Endodermal cell (in vitro differentiated cells): Measurements from ENCODE around the gene IRGQ. TPM values are rescaled to one million over a fixed set of nuclear protein-coding genes. Genes with fewer than 3 reads are reported as not detected.

Source experiments
- DNase-seq: peaks from one replicate; pipeline ENCODE4 v3.0.0-alpha.2; 2017
- H3K27ac ChIP-seq: 2 replicates; pipeline ENCODE4 v1.5.1; 2013; ENCODE audit warnings: mild to moderate bottlenecking, low read depth, low read length, moderate library complexity
- H3K27me3 ChIP-seq: 2 replicates; pipeline ENCODE4 v1.6.1; 2013; ENCODE audit warnings: mild to moderate bottlenecking, low read length, moderate library complexity; ENCODE audit not compliant: insufficient read depth, control insufficient read depth, poor library complexity, severe bottlenecking
- H3K36me3 ChIP-seq: 2 replicates; pipeline ENCODE4 v1.7.0; 2013; ENCODE audit warnings: mild to moderate bottlenecking, low read length, moderate library complexity; ENCODE audit not compliant: control insufficient read depth, insufficient read depth
- H3K4me1 ChIP-seq: one replicate; pipeline ENCODE4 v1.7.0; 2013; ENCODE audit warnings: low read length; ENCODE audit not compliant: control insufficient read depth, insufficient read depth
- H3K4me3 ChIP-seq: 2 replicates; pipeline ENCODE4 v1.5.1; 2013; ENCODE audit warnings: mild to moderate bottlenecking, low read length, moderate library complexity
- H3K9ac ChIP-seq: 2 replicates; pipeline ENCODE4 v1.6.1; 2013; ENCODE audit warnings: mild to moderate bottlenecking, low read length, moderate library complexity; ENCODE audit not compliant: poor library complexity, severe bottlenecking; ENCODE audit errors: extremely low read depth
- H3K9me3 ChIP-seq: 2 replicates; pipeline ENCODE4 v1.6.1; 2013; ENCODE audit warnings: mild to moderate bottlenecking, low read length, moderate library complexity; ENCODE audit not compliant: control insufficient read depth
- H3K27ac Mint-ChIP-seq: 2 replicates; pipeline ENCODE4 v1.8.0; 2020; ENCODE audit warnings: mixed read lengths
- H3K27me3 Mint-ChIP-seq: 2 replicates; pipeline ENCODE4 v1.8.0; 2021; ENCODE audit warnings: mild to moderate bottlenecking, mixed read lengths; ENCODE audit not compliant: insufficient read depth
- H3K36me3 Mint-ChIP-seq: 2 replicates; pipeline ENCODE4 v1.8.0; 2020; ENCODE audit warnings: low read depth, mixed read lengths
- H3K4me1 Mint-ChIP-seq: 2 replicates; pipeline ENCODE4 v1.8.0; 2020; ENCODE audit warnings: mixed read lengths
- H3K4me3 Mint-ChIP-seq: 2 replicates; pipeline ENCODE4 v1.8.0; 2020; ENCODE audit warnings: mild to moderate bottlenecking, moderate library complexity, mixed read lengths
- H3K9me3 Mint-ChIP-seq: 2 replicates; pipeline ENCODE4 v1.8.0; 2020; ENCODE audit warnings: mild to moderate bottlenecking, mixed read lengths
- CTCF ChIP-seq: fragments of 200-600 bp; sonication (generic); conservative IDR thresholded peaks from 2 replicates; pipeline ENCODE4 v1.5.0; 2021; ENCODE audit warnings: antibody characterized with exemption, mild to moderate bottlenecking
- WGBS, 2 experiments: methylation state at CpG; one replicate each; pipeline versions ENCODE4 v1.1.5 to v1.1.7; 2013; ENCODE audit warnings: missing lambda C conversion rate in 2 of 2, mixed read lengths in 1 of 2; ENCODE audit not compliant: insufficient coverage in 1 of 2, insufficient read length in 1 of 2; 5-methylcytosine and 5-hydroxymethylcytosine counted together
- total RNA-seq, 2 donors: library from RNA; stranded (reverse); fragmentation: NEBNext Ultra II Directional in 1 of 2; extraction: Animal tissue kit (Norgen Biotek cat#: 25700) in 1 of 2; gene quantifications; 2 replicates in 1 of 2; 3 replicates in 1 of 2; pipeline ENCODE4 v1.2.1, GENCODE V29; 2021

The IRGQ gene
- total RNA-seq, 2 donors from 2014 or later, result 39.7 to 46.0 TPM

GRCh38 chr19:43596842-43597461, 1.0 kb upstream of the IRGQ start:
- Mint-ChIP-seq H3K4me3 (peak overlapping the region; percentile 89), H3K9me3 (no peaks in the 10 kb centered on the region), H3K4me1 (peaks cover 25% of the 10 kb centered on the region), H3K27ac (peak overlapping the region; percentile 99), H3K36me3 (peaks cover 35% of the 10 kb centered on the region), H3K27me3 (no peaks in the 10 kb centered on the region)
- Histone ChIP-seq H3K4me3 (peak overlapping the region; percentile 92), H3K36me3 (peaks cover 55% of the 10 kb centered on the region), H3K9me3 (no peaks in the 10 kb centered on the region), H3K4me1 (peaks cover 5% of the 10 kb centered on the region), H3K27ac (peak overlapping the region; percentile 100), H3K27me3 (no peaks in the 10 kb centered on the region), H3K9ac (peak overlapping the region; percentile 88)
- TF ChIP-seq CTCF, result no peak
- WGBS, 2 experiments, result 33 to 49% methylated on average over 4 to 7 of the region's 7 CpGs
- DNase-seq, result no peak

GRCh38 chr19:43595605-43595998, 332 bp downstream of the IRGQ start:
- peak overlapping the region; percentile 94 for H3K4me3 ChIP-seq
- Mint-ChIP-seq H3K4me1 (peaks cover 23% of the 10 kb centered on the region), H3K9me3 (no peaks in the 10 kb centered on the region), H3K4me3 (peak overlapping the region; percentile 89), H3K36me3 (peaks cover 39% of the 10 kb centered on the region), H3K27me3 (no peaks in the 10 kb centered on the region), H3K27ac (peak overlapping the region; percentile 99)
- TF ChIP-seq CTCF, result no peak
- no peak for DNase-seq
- peak overlapping the region; percentile 95 for H3K9ac ChIP-seq
- no peaks in the 10 kb centered on the region for H3K9me3 ChIP-seq
- H3K27ac ChIP-seq, result peak overlapping the region; percentile 89
- H3K36me3 ChIP-seq, result peaks cover 55% of the 10 kb centered on the region
- H3K27me3 ChIP-seq, result no peaks in the 10 kb centered on the region
- H3K4me1 ChIP-seq, result no peaks in the 10 kb centered on the region
- WGBS, 2 experiments, result 0 to 3% methylated on average over 6 to 18 of the region's 18 CpGs

DNA sequence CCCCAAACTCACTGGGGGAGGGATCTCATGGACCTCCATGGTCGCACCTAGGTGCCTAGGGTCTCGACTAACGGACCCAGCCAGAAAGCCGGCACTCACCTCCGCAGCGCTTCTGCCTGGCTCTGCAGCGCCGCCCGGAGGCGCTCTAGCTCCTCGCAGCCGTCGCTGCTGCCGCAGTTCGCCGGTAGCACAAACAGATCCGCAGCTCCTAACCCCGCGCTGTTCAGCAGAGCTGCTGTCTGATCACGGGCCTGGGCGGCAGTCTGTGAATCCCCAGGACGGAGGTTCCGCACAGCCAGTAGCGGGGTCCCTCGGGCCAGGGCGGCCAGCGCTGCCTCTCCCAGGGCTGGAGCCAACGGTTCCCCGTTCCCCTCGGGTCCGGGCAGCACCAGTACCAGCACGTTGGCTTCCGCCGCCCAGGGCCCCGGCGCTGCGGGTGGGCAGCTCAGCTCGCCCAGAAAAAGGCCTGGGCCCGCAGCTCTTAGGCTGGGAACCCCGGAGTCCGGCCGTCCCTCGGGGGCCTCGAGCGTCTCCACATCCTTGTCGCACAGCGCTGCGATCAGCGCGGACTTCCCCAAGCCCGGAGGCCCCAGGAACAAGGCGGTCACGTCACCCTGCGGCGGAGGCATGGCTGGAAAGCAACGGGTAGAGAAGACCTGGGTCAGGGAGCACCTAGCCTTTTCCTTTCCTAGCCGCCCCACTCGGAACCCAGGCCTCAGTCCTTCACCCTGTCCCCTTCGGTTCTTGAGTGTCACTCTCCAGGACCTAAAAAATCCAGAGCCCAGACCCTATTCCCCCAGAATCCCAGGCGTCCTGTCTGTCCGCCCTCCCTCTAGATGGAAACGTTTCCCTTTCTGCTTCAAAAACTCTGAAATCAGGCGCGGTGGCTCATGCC, 977 bp downstream of the IRGQ start:
- peak overlapping the region; percentile 95 for H3K9ac ChIP-seq
- H3K27me3 Mint-ChIP-seq, result no peaks in the 10 kb centered on the region
- TF ChIP-seq CTCF, result peak; percentile 97
- H3K4me3 Mint-ChIP-seq, result peak overlapping the region; percentile 89
- no peaks in the 10 kb centered on the region for H3K27me3 ChIP-seq
- 3 to 6% methylated on average over 43 to 64 of the region's 64 CpGs for WGBS, 2 experiments
- no peaks in the 10 kb centered on the region for H3K9me3 ChIP-seq
- peak; percentile 92 for DNase-seq
- peaks cover 43% of the 10 kb centered on the region for H3K36me3 Mint-ChIP-seq
- H3K4me1 Mint-ChIP-seq, result peaks cover 23% of the 10 kb centered on the region
- H3K36me3 ChIP-seq, result peaks cover 57% of the 10 kb centered on the region
- peak overlapping the region; percentile 89 for H3K27ac ChIP-seq
- H3K9me3 Mint-ChIP-seq, result no peaks in the 10 kb centered on the region
- H3K4me3 ChIP-seq, result peak overlapping the region; percentile 94
- H3K27ac Mint-ChIP-seq, result peak overlapping the region; percentile 99
- no peaks in the 10 kb centered on the region for H3K4me1 ChIP-seq
